Measurements from ENCODE around the gene MYH9.

- no peak for TF ChIP-seq CTCF (conservative IDR thresholded peaks at IDR 0.05)
- no peak for TF ChIP-seq EZH2 (IDR thresholded peaks at IDR 0.05; ENCODE audit: low read depth)
Measured at GRCh38 chr22:36257948-36258670, 129.7 kb downstream of the MYH9 start.
